K562 (cell line): ENCODE data around the gene IFT172. TPM values are rescaled to one million over a fixed set of nuclear protein-coding genes. Genes with fewer than 3 reads are reported as not detected.

Experiments
- CCAR2 ChIP-seq: fragments of 200-400 bp; formaldehyde crosslinking; IDR thresholded peaks from 2 replicates; pipeline ENCODE4 v1.6.1; 2017; ENCODE audit warnings: mild to moderate bottlenecking, low read depth, low read length
- HSF4 ChIP-seq: fragments of 250-450 bp; sonication (Bioruptor Pico); IDR thresholded peaks from 2 replicates; pipeline ENCODE4 v2.1.2; 2022; ENCODE audit warnings: mild to moderate bottlenecking, moderate library complexity, borderline replicate concordance
- MECOM ChIP-seq: fragments of 250-450 bp; sonication (Bioruptor Pico); IDR thresholded peaks from 2 replicates; pipeline ENCODE4 v1.8.0; 2022; ENCODE audit warnings: inconsistent platforms
- TBP ChIP-seq: optimal IDR thresholded peaks from 2 replicates; pipeline ENCODE3; 2011; ENCODE audit warnings: low read depth, low read length, improper control_type of control experiment
- ZNF316 ChIP-seq: fragments of 450-650 bp; IDR thresholded peaks from 2 replicates; pipeline ENCODE4 v1.6.1; 2016
- polyA plus RNA-seq, 8 experiments: library from polyadenylated mRNA; depleted of rRNA in 4 of 8; stranded (reverse) in 5 of 8; unstranded in 3 of 8; fragments of >200 nt; fragmentation: Nextera tagmentation in 2 of 8; fragmentation: Illumina TruSeq in 1 of 8; extraction: Ambion mirVana in 2 of 8; extraction: Trizol in 1 of 8; gene quantifications; 2 replicates each; pipeline versions ENCODE4 v1.2.1 to v1.2.3, GENCODE V29; 2011 to 2014; ENCODE audit warnings: inconsistent platforms in 1 of 8, missing spikeins in 1 of 8
- total RNA-seq, 7 experiments: library from RNA; depleted of rRNA in 6 of 7; stranded (reverse); fragments of >200 nt in 6 of 7; fragmentation: Illumina TruSeq in 2 of 7; extraction: Trizol in 2 of 7; gene quantifications; 2 replicates each; pipeline versions ENCODE4 v1.2.1 to v1.2.3, GENCODE V29; 2011 to 2021; ENCODE audit warnings: low replicate concordance in 1 of 7
- TF ChIP-seq, protein P1 (sequence below): fragments of 450-650 bp; IDR thresholded peaks from 2 replicates; pipeline ENCODE4 v1.6.1; 2016; ENCODE audit warnings: mild to moderate bottlenecking, moderate library complexity
- TF ChIP-seq, protein P2 (sequence below): sonication (generic); formaldehyde crosslinking; IDR thresholded peaks from 2 replicates; pipeline ENCODE4 v1.8.0; 2023; ENCODE audit warnings: missing genetic modification reagents, mild to moderate bottlenecking, borderline replicate concordance
- TF ChIP-seq, protein P3 (sequence below): fragments of 250-450 bp; sonication (Bioruptor Pico); IDR thresholded peaks from 2 replicates; pipeline ENCODE4 v1.9.0; 2021; ENCODE audit warnings: mild to moderate bottlenecking

The IFT172 gene
- total and polyA plus RNA-seq, 9 of the 15 experiments (the other 6 are each of a cell fraction or from before 2014, with no cell fraction given), result 5.6 to 19.1 (median 13.5) TPM

GRCh38 chr2:27398962-27399361 lies 90.6 kb downstream of the IFT172 start (continued):
- TF ChIP-seq, protein P1, sequence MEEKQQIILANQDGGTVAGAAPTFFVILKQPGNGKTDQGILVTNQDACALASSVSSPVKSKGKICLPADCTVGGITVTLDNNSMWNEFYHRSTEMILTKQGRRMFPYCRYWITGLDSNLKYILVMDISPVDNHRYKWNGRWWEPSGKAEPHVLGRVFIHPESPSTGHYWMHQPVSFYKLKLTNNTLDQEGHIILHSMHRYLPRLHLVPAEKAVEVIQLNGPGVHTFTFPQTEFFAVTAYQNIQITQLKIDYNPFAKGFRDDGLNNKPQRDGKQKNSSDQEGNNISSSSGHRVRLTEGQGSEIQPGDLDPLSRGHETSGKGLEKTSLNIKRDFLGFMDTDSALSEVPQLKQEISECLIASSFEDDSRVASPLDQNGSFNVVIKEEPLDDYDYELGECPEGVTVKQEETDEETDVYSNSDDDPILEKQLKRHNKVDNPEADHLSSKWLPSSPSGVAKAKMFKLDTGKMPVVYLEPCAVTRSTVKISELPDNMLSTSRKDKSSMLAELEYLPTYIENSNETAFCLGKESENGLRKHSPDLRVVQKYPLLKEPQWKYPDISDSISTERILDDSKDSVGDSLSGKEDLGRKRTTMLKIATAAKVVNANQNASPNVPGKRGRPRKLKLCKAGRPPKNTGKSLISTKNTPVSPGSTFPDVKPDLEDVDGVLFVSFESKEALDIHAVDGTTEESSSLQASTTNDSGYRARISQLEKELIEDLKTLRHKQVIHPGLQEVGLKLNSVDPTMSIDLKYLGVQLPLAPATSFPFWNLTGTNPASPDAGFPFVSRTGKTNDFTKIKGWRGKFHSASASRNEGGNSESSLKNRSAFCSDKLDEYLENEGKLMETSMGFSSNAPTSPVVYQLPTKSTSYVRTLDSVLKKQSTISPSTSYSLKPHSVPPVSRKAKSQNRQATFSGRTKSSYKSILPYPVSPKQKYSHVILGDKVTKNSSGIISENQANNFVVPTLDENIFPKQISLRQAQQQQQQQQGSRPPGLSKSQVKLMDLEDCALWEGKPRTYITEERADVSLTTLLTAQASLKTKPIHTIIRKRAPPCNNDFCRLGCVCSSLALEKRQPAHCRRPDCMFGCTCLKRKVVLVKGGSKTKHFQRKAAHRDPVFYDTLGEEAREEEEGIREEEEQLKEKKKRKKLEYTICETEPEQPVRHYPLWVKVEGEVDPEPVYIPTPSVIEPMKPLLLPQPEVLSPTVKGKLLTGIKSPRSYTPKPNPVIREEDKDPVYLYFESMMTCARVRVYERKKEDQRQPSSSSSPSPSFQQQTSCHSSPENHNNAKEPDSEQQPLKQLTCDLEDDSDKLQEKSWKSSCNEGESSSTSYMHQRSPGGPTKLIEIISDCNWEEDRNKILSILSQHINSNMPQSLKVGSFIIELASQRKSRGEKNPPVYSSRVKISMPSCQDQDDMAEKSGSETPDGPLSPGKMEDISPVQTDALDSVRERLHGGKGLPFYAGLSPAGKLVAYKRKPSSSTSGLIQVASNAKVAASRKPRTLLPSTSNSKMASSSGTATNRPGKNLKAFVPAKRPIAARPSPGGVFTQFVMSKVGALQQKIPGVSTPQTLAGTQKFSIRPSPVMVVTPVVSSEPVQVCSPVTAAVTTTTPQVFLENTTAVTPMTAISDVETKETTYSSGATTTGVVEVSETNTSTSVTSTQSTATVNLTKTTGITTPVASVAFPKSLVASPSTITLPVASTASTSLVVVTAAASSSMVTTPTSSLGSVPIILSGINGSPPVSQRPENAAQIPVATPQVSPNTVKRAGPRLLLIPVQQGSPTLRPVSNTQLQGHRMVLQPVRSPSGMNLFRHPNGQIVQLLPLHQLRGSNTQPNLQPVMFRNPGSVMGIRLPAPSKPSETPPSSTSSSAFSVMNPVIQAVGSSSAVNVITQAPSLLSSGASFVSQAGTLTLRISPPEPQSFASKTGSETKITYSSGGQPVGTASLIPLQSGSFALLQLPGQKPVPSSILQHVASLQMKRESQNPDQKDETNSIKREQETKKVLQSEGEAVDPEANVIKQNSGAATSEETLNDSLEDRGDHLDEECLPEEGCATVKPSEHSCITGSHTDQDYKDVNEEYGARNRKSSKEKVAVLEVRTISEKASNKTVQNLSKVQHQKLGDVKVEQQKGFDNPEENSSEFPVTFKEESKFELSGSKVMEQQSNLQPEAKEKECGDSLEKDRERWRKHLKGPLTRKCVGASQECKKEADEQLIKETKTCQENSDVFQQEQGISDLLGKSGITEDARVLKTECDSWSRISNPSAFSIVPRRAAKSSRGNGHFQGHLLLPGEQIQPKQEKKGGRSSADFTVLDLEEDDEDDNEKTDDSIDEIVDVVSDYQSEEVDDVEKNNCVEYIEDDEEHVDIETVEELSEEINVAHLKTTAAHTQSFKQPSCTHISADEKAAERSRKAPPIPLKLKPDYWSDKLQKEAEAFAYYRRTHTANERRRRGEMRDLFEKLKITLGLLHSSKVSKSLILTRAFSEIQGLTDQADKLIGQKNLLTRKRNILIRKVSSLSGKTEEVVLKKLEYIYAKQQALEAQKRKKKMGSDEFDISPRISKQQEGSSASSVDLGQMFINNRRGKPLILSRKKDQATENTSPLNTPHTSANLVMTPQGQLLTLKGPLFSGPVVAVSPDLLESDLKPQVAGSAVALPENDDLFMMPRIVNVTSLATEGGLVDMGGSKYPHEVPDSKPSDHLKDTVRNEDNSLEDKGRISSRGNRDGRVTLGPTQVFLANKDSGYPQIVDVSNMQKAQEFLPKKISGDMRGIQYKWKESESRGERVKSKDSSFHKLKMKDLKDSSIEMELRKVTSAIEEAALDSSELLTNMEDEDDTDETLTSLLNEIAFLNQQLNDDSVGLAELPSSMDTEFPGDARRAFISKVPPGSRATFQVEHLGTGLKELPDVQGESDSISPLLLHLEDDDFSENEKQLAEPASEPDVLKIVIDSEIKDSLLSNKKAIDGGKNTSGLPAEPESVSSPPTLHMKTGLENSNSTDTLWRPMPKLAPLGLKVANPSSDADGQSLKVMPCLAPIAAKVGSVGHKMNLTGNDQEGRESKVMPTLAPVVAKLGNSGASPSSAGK, result no peak
- TF ChIP-seq CCAR2 (no peak), TBP (no peak), MECOM (CRISPR knock-in tag) (no peak), HSF4 (CRISPR knock-in tag) (no peak), ZNF316 (no peak)
- TF ChIP-seq, protein P2, sequence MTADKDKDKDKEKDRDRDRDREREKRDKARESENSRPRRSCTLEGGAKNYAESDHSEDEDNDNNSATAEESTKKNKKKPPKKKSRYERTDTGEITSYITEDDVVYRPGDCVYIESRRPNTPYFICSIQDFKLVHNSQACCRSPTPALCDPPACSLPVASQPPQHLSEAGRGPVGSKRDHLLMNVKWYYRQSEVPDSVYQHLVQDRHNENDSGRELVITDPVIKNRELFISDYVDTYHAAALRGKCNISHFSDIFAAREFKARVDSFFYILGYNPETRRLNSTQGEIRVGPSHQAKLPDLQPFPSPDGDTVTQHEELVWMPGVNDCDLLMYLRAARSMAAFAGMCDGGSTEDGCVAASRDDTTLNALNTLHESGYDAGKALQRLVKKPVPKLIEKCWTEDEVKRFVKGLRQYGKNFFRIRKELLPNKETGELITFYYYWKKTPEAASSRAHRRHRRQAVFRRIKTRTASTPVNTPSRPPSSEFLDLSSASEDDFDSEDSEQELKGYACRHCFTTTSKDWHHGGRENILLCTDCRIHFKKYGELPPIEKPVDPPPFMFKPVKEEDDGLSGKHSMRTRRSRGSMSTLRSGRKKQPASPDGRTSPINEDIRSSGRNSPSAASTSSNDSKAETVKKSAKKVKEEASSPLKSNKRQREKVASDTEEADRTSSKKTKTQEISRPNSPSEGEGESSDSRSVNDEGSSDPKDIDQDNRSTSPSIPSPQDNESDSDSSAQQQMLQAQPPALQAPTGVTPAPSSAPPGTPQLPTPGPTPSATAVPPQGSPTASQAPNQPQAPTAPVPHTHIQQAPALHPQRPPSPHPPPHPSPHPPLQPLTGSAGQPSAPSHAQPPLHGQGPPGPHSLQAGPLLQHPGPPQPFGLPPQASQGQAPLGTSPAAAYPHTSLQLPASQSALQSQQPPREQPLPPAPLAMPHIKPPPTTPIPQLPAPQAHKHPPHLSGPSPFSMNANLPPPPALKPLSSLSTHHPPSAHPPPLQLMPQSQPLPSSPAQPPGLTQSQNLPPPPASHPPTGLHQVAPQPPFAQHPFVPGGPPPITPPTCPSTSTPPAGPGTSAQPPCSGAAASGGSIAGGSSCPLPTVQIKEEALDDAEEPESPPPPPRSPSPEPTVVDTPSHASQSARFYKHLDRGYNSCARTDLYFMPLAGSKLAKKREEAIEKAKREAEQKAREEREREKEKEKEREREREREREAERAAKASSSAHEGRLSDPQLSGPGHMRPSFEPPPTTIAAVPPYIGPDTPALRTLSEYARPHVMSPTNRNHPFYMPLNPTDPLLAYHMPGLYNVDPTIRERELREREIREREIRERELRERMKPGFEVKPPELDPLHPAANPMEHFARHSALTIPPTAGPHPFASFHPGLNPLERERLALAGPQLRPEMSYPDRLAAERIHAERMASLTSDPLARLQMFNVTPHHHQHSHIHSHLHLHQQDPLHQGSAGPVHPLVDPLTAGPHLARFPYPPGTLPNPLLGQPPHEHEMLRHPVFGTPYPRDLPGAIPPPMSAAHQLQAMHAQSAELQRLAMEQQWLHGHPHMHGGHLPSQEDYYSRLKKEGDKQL (CRISPR knock-in tag), result no peak
- TF ChIP-seq, protein P3, sequence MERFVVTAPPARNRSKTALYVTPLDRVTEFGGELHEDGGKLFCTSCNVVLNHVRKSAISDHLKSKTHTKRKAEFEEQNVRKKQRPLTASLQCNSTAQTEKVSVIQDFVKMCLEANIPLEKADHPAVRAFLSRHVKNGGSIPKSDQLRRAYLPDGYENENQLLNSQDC (CRISPR knock-in tag), result no peak
- TF ChIP-seq, all 486 proteins: peak for 0
